H1 (cell line): ENCODE data around the gene SLC6A3. TPM values are rescaled to one million over a fixed set of nuclear protein-coding genes. Genes with fewer than 3 reads are reported as not detected.

Source experiments
- CTBP2 ChIP-seq: IDR thresholded peaks from 2 replicates; pipeline ENCODE4 v1.7.0; 2011; ENCODE audit warnings: borderline replicate concordance, mild to moderate bottlenecking, moderate library complexity, mixed read lengths, low read length; ENCODE audit not compliant: insufficient read depth, insufficient read length
- EGR1 ChIP-seq: IDR thresholded peaks from 2 replicates; pipeline ENCODE4 v1.6.1; 2011; ENCODE audit warnings: low read depth, low read length, borderline replicate concordance
- EP300 ChIP-seq, 2 experiments: IDR thresholded peaks; 1 replicate in 1 of 2; 2 replicates in 1 of 2; pipeline ENCODE4 v1.6.1; 2011 to 2012; ENCODE audit warnings: low read depth in 2 of 2, low read length in 2 of 2, mild to moderate bottlenecking in 2 of 2, borderline replicate concordance in 1 of 2, inconsistent platforms in 1 of 2, moderate library complexity in 1 of 2
- FOSL1 ChIP-seq: IDR thresholded peaks from 2 replicates; pipeline ENCODE4 v1.6.1; 2011; ENCODE audit warnings: mild to moderate bottlenecking, low read depth, low read length, moderate library complexity; ENCODE audit not compliant: insufficient read depth
- NANOG ChIP-seq: IDR thresholded peaks from 2 replicates; pipeline ENCODE4 v1.6.1; 2011; ENCODE audit warnings: low read length, low read depth, mild to moderate bottlenecking, inconsistent platforms; ENCODE audit not compliant: insufficient read depth, poor library complexity, severe bottlenecking
- RBBP5 ChIP-seq: IDR thresholded peaks from 2 replicates; pipeline ENCODE4 v1.7.1; 2012; ENCODE audit warnings: low read depth, mild to moderate bottlenecking, inconsistent platforms, low read length, moderate library complexity, borderline replicate concordance
- RXRA ChIP-seq: IDR thresholded peaks from 2 replicates; pipeline ENCODE4 v1.6.1; 2011; ENCODE audit warnings: low read depth, mild to moderate bottlenecking, low read length, moderate library complexity; ENCODE audit not compliant: insufficient read depth
- ZNF274 ChIP-seq: IDR thresholded peaks from 2 replicates; pipeline ENCODE4 v1.7.0; 2012; ENCODE audit warnings: low read length, borderline replicate concordance; ENCODE audit errors: extremely low read depth
- polyA plus RNA-seq, 7 experiments: library from polyadenylated mRNA; depleted of rRNA in 3 of 7; stranded (reverse) in 5 of 7; unstranded in 2 of 7; fragments of >200 nt in 5 of 7; fragments of 200-250 nt in 2 of 7; gene quantifications; 1 replicate in 5 of 7; 2 replicates in 1 of 7; 4 replicates in 1 of 7; pipeline versions ENCODE4 v1.2.1 to v1.2.3, GENCODE V29; 2011 to 2013; ENCODE audit warnings: missing spikeins in 2 of 7, mixed read lengths in 2 of 7
- total RNA-seq: library from RNA; stranded (reverse); fragmentation: NEBNext Ultra II Directional; extraction: Animal tissue kit (Norgen Biotek cat#: 25700); gene quantifications from 2 replicates; pipeline ENCODE4 v1.2.1, GENCODE V29; 2021

The SLC6A3 gene
- total and polyA plus RNA-seq, 2 of the 8 experiments (the other 6 are each of a cell fraction or from before 2014, with no cell fraction given): 0.48 to 0.91 TPM

GRCh38 chr5:1471997-1472963 is 27.0 kb upstream of the SLC6A3 start (continued):
- TF ChIP-seq CTBP2 (no peak), RBBP5 (no peak), FOSL1 (no peak), EGR1 (no peak), NANOG (no peak), EP300 (IDR thresholded peaks at IDR 0.05; ENCODE audit: borderline replicate concordance in 1 of 2, low read depth in 2 of 2, low read length in 2 of 2) (no peak), ZNF274 (no peak), RXRA (no peak)
